ENCODE measurements around the gene VANGL2. TPM values are rescaled to one million over a fixed set of nuclear protein-coding genes. Genes with fewer than 3 reads are reported as not detected.

Gene VANGL2
- polyA plus RNA-seq, 3 donors = 0.01 TPM; not detected in 2

DNA sequence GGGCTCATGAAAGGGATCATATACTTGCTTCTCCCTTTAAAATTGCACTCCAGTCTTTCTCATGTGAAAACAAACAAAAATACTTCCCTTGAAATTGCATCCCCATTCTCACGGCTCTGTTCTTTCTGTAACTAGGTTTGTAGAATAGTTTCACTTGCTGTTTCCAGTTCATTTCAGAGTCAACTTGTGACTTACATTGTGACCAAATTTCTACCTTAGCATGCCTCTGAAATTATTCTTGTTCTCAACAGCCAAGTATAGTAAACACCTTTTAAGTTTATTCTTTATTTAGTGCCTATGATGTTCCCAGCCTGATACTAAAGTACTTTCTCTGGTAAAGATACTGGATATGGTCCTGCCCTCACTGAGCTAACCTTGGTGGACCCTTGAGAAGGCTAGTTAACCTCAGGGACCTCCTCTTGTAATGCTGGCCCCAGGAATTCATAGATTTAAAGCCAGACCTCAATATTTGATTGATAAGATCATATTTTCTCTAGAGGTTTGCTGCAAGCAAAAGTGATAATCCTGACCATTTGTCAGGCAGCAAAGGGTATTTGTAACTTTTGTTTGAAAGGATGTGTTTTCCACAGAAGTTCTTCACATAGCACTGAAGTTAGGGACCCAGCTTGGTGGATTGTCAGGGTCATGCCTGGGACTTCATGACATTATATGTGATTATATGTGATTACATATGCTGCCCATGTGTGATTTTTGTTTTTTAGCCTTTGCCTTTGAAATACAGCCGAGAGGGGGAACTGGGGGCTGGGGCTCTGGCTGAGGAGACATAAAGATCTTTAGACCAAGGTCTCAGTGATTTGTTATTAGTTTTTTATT is 29.6 kb downstream of the VANGL2 start:
- Histone ChIP-seq H3K4me3 (replicated peaks in 1 of 3; ENCODE audit: low read depth in 2 of 3, low read length in 3 of 3) (no peak overlapping the region), H3K4me1 (ENCODE audit: control insufficient read depth in 1 of 2, insufficient read depth in 2 of 2, low read length in 2 of 2) (peaks cover 16 to 24% of the 10 kb centered on the region in 2 donors), H3K27me3 (ENCODE audit: control insufficient read depth in 2 of 2, insufficient read depth in 2 of 2, low read length in 2 of 2) (no peaks in the 10 kb centered on the region), H2AFZ (ENCODE audit: insufficient read depth, low read depth, low read length, poor library complexity, severe bottlenecking) (no peak overlapping the region), H3K27ac (ENCODE audit: low read depth in 1 of 2, low read length in 2 of 2) (no peak overlapping the region), H3K9me3 (replicated peaks in 1 of 2; ENCODE audit: control insufficient read depth in 1 of 2, insufficient read depth in 1 of 2, low read length in 2 of 2) (no peaks in the 10 kb centered on the region), H3K36me3 (replicated peaks in 1 of 2; ENCODE audit: control insufficient read depth in 1 of 2, insufficient read depth in 2 of 2, low read length in 2 of 2) (no peaks in the 10 kb centered on the region), H3K4me2 (replicated peaks; ENCODE audit: extremely low read depth, low read length, poor library complexity, severe bottlenecking) (no peak overlapping the region), H4K20me1 (ENCODE audit: insufficient read depth, low read length) (no peaks in the 10 kb centered on the region), H3K9ac (ENCODE audit: insufficient read depth, low read length, poor library complexity, severe bottlenecking) (no peak overlapping the region), H3K79me2 (ENCODE audit: insufficient read depth, low read length) (no peaks in the 10 kb centered on the region)
- Mint-ChIP-seq H3K4me1 (peaks cover 30% of the 10 kb centered on the region), H3K27ac (peak overlapping the region in 2 of 7 donors; percentile 30 to 89), H3K27me3 (ENCODE audit: low read depth in 3 of 3) (peaks cover 0 to 3% (median 1%) of the 10 kb centered on the region in 3 donors), H3K36me3 (no peaks in the 10 kb centered on the region), H3K4me3 (no peak overlapping the region), H3K9me3 (peaks cover 0 to 2% (median 0%) of the 10 kb centered on the region in 7 donors)
- no peak for DNase-seq
- WGBS (ENCODE audit: insufficient coverage) = no CpG with 5 or more reads among the region's 2 CpGs
- TF ChIP-seq, protein P1, sequence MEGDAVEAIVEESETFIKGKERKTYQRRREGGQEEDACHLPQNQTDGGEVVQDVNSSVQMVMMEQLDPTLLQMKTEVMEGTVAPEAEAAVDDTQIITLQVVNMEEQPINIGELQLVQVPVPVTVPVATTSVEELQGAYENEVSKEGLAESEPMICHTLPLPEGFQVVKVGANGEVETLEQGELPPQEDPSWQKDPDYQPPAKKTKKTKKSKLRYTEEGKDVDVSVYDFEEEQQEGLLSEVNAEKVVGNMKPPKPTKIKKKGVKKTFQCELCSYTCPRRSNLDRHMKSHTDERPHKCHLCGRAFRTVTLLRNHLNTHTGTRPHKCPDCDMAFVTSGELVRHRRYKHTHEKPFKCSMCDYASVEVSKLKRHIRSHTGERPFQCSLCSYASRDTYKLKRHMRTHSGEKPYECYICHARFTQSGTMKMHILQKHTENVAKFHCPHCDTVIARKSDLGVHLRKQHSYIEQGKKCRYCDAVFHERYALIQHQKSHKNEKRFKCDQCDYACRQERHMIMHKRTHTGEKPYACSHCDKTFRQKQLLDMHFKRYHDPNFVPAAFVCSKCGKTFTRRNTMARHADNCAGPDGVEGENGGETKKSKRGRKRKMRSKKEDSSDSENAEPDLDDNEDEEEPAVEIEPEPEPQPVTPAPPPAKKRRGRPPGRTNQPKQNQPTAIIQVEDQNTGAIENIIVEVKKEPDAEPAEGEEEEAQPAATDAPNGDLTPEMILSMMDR (IDR thresholded peaks at IDR 0.05) = no peak
- intact Hi-C loops (cut with micrococcal nuclease) = loop anchor here (1.0 to 2.0 kb wide), 2 partner anchors 177 kb away; no protein-coding TSS in a partner anchor

DNA sequence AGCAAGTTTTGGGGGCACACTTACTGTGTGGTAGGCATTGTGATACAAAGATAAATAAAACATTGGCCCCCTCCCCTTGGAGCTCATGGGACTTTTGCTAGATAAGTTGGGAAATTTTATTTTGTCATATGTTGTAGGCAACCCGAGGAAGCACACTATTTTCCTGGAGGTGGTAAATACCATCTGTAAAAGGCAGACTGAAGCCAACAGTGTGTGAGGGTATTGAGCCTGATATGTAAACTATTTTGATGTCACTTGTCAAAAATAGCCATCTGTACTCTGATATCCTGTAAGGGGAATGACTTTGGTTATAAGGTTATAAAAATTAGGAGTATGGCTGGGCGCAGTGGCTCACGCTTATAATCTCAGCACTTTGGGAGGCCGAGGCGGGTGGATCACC is 30.6 kb downstream of the VANGL2 start:
- no peaks in the 10 kb centered on the region for H4K20me1 ChIP-seq (ENCODE audit: insufficient read depth, low read length)
- H3K27me3 ChIP-seq (ENCODE audit: control insufficient read depth in 2 of 2, insufficient read depth in 2 of 2, low read length in 2 of 2) = no peaks in the 10 kb centered on the region
- no peak overlapping the region for H3K9ac ChIP-seq (ENCODE audit: insufficient read depth, low read length, poor library complexity, severe bottlenecking)
- H3K4me1 ChIP-seq (ENCODE audit: control insufficient read depth in 1 of 2, insufficient read depth in 2 of 2, low read length in 2 of 2) = peaks cover 16 to 24% of the 10 kb centered on the region in 2 donors
- H3K9me3 ChIP-seq (replicated peaks in 1 of 2; ENCODE audit: control insufficient read depth in 1 of 2, insufficient read depth in 1 of 2, low read length in 2 of 2) = no peaks in the 10 kb centered on the region
- no peak overlapping the region for H3K4me2 ChIP-seq (replicated peaks; ENCODE audit: extremely low read depth, low read length, poor library complexity, severe bottlenecking)
- Mint-ChIP-seq H3K27ac (peak overlapping the region in 1 of 7 donors; percentile 32), H3K4me1 (peaks cover 32% of the 10 kb centered on the region), H3K9me3 (peaks cover 0 to 3% (median 0%) of the 10 kb centered on the region in 7 donors), H3K36me3 (no peaks in the 10 kb centered on the region), H3K4me3 (no peak overlapping the region), H3K27me3 (ENCODE audit: low read depth in 3 of 3) (peaks cover 0 to 3% (median 1%) of the 10 kb centered on the region in 3 donors)
- H3K36me3 ChIP-seq (replicated peaks in 1 of 2; ENCODE audit: control insufficient read depth in 1 of 2, insufficient read depth in 2 of 2, low read length in 2 of 2) = no peaks in the 10 kb centered on the region
- WGBS (ENCODE audit: insufficient coverage) = 100% methylated on average over 1 of the region's 5 CpGs
- H3K27ac ChIP-seq (ENCODE audit: low read depth in 1 of 2, low read length in 2 of 2) = no peak overlapping the region
- TF ChIP-seq, protein P1 (IDR thresholded peaks at IDR 0.05) = no peak
- no peak for DNase-seq
- no peaks in the 10 kb centered on the region for H3K79me2 ChIP-seq (ENCODE audit: insufficient read depth, low read length)
- intact Hi-C loops (cut with micrococcal nuclease) = no loop called here
- H2AFZ ChIP-seq (ENCODE audit: insufficient read depth, low read depth, low read length, poor library complexity, severe bottlenecking) = no peak overlapping the region
- no peak overlapping the region for H3K4me3 ChIP-seq (replicated peaks in 1 of 3; ENCODE audit: low read depth in 2 of 3, low read length in 3 of 3)
